Measurements from ENCODE around the gene ZXDC.

ZXDC gene

GRCh38 chr3:126459763-126460127, 15.9 kb downstream of the ZXDC start:
- Histone ChIP-seq H3K27me3 (ENCODE audit: insufficient read depth, low read depth, severe bottlenecking) (no peaks in the 10 kb centered on the region), H3K9me3 (ENCODE audit: severe bottlenecking) (no peaks in the 10 kb centered on the region), H3K27ac (no peak overlapping the region), H3K36me3 (peaks cover 85% of the 10 kb centered on the region), H3K4me3 (ENCODE audit: low read depth, low read length) (no peak overlapping the region)
- no peak for TF ChIP-seq CTCF (IDR thresholded peaks at IDR 0.05; ENCODE audit: low read depth, low read length)
- no peak for DNase-seq

GRCh38 chr3:126459111-126459762, 16.5 kb downstream of the ZXDC start:
- H3K36me3 ChIP-seq, result peaks cover 85% of the 10 kb centered on the region
- no peak for TF ChIP-seq CTCF (IDR thresholded peaks at IDR 0.05; ENCODE audit: low read depth, low read length)
- no peak overlapping the region for H3K4me3 ChIP-seq (ENCODE audit: low read depth, low read length)
- H3K27ac ChIP-seq, result no peak overlapping the region
- no peaks in the 10 kb centered on the region for H3K27me3 ChIP-seq (ENCODE audit: insufficient read depth, low read depth, severe bottlenecking)
- no peak for DNase-seq
- no peaks in the 10 kb centered on the region for H3K9me3 ChIP-seq (ENCODE audit: severe bottlenecking)

GRCh38 chr3:126456766-126457388, 18.8 kb downstream of the ZXDC start:
- DNase-seq, result no peak
- peaks cover 74% of the 10 kb centered on the region for H3K36me3 ChIP-seq
- H3K9me3 ChIP-seq (ENCODE audit: severe bottlenecking), result no peaks in the 10 kb centered on the region
- H3K27ac ChIP-seq, result no peak overlapping the region
- no peak for TF ChIP-seq CTCF (IDR thresholded peaks at IDR 0.05; ENCODE audit: low read depth, low read length)
- H3K4me3 ChIP-seq (ENCODE audit: low read depth, low read length), result no peak overlapping the region
- no peaks in the 10 kb centered on the region for H3K27me3 ChIP-seq (ENCODE audit: insufficient read depth, low read depth, severe bottlenecking)

GRCh38 chr3:126456211-126456610, 19.5 kb downstream of the ZXDC start:
- Histone ChIP-seq H3K4me3 (ENCODE audit: low read depth, low read length) (no peak overlapping the region), H3K27me3 (ENCODE audit: insufficient read depth, low read depth, severe bottlenecking) (no peaks in the 10 kb centered on the region), H3K36me3 (peaks cover 73% of the 10 kb centered on the region), H3K9me3 (ENCODE audit: severe bottlenecking) (no peaks in the 10 kb centered on the region), H3K27ac (no peak overlapping the region)
- TF ChIP-seq CTCF (IDR thresholded peaks at IDR 0.05; ENCODE audit: low read depth, low read length), result no peak
- DNase-seq, result no peak

- DNase-seq, result no peak
- Histone ChIP-seq H3K36me3 (peaks cover 73% of the 10 kb centered on the region), H3K27ac (no peak overlapping the region), H3K27me3 (ENCODE audit: insufficient read depth, low read depth, severe bottlenecking) (no peaks in the 10 kb centered on the region), H3K9me3 (ENCODE audit: severe bottlenecking) (no peaks in the 10 kb centered on the region), H3K4me3 (ENCODE audit: low read depth, low read length) (no peak overlapping the region)
- TF ChIP-seq CTCF (IDR thresholded peaks at IDR 0.05; ENCODE audit: low read depth, low read length), result no peak
These were observed 21.1 kb downstream of the ZXDC start for GRCh38 chr3:126454437-126455198.
